Stimulated activated CD4-positive, alpha-beta T cell treated with anti-CD3 and anti-CD28 coated beads, Interleukin-4, amount 100 ng/mL, for 48 hours (primary cell): ENCODE measurements around the gene TLE3.

Experiments used
- DNase-seq, 2 donors: peaks; one replicate each; pipeline ENCODE4 v3.0.0-alpha.2; 2020; ENCODE audit warnings: low read depth in 2 of 2

Gene TLE3

DNA sequence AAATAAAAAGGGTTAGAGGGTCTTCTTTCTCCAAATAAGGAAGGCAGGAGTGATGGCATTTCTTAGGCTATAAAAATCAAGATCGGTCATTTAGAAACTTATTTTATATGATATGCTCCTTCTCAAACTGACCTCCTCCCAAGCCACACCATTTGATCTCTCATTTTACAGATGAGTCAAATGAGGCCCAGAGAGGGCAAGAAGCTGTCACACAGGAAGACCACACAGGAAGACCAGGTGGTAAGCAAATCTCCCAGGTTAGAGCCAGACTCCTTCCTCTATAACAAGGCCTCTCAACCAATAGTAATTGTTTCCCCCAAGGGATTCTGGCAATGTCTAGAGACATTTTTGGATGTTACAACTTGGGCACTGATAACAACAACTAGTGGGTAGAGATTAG, 13.8 kb downstream of the TLE3 start:
- no peak for DNase-seq

DNA sequence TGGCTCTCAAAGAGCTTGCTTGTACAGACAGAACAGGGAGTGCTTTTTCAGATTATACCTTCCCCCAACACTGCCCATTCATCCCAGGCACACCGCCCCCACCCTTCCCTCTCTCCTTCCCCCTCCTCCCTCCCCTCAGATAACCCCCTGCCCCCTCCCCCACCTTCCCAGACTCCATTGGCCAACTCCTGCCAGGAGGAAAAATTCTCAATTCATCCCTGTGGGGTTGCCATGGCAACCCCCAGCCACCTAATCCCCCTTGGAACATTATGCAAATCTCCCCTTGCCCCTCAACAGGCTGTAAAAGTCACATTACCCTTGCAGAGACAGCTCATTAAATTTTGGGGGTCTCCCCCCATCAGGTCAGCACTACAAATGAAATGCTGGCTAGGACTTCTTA, 14.3 kb downstream of the TLE3 start:
- no peak for DNase-seq

DNA sequence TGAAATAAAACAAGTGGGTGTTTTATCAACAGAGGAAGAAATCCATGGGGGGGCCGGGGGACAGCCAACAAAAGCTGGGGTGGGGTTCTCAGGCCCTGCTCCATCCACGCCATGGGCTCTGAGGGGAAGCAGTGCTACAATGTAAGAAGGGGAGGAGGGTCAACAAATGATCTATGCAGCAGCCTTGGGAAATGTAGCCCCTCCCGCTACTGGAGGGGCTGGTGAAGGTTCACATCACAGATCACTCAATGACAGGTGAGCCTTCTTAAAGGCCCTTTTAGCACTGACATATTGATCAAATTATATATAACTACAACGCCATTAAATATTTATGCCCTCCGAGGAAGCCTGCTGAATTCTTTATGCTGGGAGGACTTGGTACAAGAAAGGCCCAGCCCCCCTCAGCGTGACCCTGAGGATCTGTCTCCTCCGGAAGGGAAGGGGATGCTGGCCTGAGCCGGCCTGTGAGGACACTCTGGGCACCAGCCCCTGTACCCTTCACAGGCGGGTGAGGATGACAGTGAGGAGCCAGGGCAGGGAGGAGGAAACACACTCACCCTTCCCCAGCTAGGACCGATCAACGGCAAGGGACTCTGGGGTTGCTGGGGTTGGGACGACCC, 15.3 kb downstream of the TLE3 start:
- no peak for DNase-seq

DNA sequence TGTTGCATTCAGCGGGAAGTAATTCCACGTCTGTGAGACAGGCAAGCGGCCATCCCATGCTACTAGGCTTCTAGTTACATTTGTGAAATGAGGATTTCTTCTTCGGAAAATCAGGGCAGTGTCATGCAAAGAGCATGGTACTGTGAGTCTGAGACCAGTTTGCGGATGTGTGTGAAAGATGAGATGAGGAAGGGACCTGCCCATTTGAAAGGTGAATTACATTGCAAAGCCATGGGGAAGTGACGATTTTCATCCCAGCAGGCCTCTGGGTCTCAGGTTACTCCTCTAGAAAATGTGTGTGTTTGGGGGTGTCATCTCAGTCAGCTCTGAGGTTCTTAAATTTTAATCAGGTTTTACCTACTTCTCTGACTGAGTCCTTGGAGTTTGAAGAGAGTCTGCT, 16.1 kb downstream of the TLE3 start:
- no peak for DNase-seq

DNA sequence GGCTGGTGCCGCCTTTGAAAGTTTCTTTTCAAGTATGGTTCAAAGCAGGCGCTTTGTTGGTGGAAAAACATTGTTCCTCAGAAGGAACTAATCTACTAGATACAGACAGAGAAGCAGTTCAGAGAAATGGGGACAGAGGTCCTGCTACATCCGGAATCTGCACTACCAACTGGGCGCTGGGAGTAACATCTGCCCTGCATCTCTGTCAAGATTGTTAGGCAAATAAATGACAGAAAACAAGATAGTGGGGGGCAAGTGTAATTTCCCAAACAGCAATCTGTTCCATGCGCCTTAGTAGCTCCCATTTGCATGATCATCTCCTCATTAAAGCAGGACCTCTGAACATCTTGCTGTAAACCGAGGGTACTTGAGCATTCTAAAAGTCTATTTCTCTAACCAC, 17.4 kb downstream of the TLE3 start:
- DNase-seq: no peak

DNA sequence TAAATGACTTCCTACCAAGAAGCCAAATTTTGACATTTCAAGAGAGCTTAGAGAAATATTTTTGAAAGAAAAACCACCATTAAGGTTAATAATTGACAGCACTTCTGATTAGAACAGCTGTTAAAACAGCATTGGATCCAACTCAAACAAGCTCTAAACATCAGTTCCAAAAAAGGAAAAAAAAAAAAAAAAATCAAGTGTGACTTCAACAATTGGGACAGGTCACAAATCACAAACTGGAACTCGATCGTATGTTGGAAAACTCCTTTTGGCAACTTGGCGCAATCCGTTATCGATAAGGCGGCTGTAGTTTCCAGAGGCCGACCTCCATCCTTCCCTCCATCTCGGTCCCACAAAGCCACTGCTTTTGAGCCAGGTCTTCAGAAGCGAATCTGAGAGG, 17.8 kb downstream of the TLE3 start:
- DNase-seq: no peak

DNA sequence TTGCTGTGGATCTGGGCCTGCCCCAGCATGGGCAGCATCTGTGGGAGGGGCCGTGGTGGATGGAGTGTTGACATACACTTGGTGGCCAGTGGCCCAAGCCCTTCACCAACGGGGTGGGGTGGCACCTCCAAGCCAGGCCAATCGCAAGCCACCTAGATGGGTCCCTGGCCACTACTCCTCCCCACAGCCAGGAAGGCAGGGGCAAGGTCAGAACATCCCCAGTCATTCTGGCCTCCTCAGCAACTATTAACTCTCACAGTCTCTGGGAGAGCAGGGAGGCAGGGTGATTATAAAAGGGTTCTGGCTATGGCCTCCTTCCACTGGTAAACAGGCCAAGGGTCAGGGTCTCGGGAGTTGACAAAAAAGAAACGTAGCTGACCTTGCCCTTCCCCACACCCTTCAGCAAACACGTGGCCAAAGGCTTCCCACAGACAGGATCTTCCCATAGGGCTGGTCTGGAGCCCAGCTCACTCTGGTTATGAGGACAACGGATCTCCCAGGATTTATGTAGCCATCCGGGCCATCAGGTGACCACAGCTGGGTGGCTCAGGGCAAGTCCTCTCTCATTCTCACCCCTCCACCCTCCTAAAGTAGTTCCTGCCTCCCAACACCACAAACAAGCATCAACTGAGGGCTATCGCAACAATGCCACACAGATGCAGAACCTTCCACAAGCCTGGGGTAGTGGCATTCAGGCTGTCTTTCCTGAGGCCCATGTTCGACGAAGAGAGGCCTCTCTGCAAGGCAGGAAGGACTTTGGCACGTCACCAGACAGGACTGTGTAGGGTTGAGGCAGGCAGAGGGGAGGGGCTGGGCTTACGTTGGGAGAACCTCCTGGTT, 18.9 kb downstream of the TLE3 start:
- no peak for DNase-seq

DNA sequence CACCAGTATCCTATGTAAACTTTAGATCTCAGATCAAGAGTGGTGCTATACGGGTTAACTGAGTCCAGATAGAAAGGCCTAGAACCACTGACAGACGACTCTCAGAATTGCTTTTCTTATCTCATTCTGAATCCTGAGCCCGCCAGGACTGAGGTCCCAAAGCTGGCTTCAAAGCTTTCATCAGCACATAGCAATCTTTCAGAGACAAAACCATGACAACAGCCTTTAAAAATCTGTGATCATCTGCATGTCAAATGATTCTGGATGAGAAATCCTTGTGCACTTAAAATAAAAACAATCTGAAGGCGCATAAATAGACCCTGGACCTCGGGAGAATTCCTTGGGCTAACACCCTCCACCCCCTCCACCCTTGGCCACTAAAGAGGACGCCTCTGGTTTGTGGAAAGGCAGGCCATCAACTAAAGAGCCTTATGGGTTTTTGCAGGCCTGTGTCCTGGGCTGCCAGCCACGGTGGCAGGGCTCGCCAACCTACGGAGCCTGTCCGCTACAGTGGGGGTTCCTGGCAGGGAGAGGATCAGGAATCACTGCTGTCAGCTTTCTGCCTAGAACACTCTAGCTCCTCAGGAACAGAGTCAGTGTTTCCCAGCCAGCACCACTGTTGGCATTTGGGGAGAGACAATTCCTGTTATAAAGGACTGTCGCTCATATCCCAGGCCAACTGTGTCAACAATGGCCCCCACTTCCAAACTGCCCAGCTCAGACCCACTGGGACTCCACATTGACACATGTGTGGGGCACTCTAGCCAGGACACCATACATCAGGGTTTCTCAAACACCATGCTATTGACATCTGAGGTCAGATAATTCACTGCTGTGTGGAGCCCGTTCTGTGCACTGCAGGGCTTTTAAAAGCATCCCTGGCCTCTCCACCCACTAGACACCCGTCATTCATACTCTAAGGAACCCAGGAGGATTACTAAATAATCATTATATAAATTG, 20.2 kb downstream of the TLE3 start:
- DNase-seq: no peak

DNA sequence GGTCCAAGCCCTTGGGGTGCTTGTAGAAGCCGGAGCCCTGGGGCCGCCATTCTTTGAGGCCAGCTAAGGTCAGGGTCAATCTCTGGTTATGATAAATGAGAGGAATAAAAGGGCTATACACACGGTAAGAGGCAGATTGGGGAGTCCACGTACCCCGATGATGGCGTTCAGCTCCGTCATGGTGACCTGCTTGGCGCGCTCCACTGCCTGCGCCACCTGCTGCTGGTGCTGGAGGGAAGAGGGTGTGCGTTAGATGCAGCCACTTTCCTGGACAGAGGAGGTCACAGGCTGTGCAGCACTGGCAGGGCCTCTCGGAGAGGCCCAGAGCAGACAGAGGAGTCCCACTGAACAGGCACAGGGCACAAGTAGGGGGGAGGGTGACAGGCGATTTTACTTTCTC, 23.3 kb downstream of the TLE3 start:
- DNase-seq: no peak

DNA sequence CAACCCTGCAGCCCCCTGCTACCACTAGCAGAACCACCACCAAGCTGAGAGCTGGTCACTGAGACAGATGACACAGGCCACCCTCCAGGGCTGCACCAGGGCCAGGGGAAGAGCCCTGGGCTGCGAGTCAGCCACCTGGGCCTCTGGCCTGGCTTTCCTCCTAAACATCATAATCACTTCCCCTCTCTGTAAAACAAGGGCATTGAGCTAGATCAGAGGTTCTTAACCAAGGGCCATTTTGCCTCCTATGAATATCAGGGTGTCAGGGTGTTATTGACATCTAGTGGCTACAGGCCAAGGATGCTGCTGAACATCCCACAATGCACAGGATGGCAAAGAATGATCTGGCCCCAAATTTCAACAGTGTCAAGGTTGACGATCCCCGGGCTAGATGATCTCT, 25.2 kb downstream of the TLE3 start:
- DNase-seq: no peak

DNA sequence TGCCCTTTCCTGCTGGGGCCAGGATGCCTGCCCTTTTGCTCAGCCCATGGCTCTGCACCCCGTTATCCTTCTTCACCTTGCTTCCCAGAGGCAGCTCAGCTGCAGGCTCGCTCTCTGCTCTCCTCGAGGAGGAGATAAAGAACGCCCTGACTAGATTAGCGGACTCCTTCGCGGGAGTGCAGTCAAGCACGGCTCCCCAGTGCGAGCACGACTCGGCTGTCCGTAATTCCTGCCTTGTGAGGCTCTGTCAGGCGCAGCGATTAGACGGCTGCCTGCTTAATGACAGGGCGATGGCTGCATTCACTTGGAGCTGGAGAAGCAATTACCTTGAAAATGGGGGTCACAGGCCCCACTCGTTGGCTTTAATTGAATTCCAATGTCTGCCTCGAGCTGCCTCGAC, 25.9 kb downstream of the TLE3 start:
- no peak for DNase-seq

DNA sequence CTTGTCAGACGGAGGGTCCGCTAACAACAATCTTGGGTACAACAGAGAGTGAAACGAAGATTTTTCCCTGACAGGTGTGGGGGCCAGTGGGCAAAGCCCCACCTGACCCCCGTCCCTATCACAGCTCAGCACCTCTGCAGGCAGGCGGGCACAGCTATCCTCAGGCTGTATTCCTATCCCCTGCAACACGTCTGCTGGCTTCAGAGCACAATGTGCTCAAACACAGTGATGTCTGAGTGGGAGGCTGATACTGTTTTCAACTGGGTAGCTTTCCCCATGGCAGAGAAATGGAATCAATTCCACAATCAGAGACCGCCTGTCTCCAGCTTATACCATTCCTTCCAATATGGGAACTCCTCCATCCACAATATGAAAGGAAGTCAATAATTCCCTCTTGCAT, 28.0 kb downstream of the TLE3 start:
- no peak for DNase-seq

DNA sequence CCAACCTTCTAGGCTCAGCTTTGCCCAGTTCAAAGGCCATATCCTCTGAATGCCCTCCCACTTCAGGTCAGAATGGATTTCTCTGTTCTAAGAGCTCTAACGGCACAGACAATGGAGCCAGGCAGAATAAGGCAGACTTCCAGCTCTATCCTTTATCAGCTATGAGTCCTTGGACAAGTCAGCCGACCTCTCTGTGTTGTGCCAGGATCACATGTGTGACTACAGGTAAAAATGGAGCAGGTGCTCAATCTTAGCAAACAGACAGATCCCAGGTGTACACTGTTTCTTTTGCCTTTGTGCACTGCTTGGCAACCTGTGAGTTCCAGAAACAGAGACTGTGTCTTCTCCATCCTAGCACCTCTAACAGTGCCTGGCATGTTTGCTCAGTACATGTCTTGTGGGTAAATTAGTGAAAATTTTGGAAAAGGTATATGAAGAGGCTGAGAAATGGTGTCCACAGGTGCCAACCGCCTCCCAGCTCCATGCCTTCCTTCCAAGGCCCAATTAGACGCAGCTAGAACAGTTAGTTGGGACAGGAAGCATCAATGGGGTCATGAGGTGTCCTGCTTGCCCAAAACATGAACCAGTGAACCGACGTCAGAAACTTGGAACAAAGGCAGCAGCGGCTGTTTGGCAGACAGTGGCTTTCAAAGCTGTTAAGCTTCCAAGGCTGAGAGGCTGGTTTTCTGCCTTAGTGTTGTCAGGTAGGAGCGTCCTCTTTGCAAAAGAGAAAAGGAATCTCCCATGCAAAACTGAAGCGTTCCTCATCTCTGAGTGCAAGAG, 28.7 kb downstream of the TLE3 start:
- DNase-seq: no peak

DNA sequence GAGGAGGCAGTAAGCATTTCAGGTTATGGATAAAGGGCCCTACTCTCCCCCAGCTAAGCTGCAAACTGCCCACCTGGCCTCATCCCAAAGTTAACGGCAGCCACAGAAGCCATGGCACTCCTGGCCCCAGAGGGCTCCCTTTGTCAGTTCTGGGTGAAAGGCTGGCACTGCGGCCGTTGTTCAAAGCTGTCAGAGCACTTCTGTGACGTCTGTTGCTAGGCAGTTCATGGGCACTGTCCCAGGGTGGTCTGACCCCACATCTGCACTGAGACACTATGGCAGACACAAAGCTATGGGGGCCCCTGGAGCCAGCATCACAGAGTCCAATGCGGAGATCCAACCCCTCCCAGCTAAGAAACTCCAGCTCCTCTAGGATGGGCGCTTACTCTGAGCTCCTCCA, 30.0 kb downstream of the TLE3 start:
- no peak for DNase-seq

DNA sequence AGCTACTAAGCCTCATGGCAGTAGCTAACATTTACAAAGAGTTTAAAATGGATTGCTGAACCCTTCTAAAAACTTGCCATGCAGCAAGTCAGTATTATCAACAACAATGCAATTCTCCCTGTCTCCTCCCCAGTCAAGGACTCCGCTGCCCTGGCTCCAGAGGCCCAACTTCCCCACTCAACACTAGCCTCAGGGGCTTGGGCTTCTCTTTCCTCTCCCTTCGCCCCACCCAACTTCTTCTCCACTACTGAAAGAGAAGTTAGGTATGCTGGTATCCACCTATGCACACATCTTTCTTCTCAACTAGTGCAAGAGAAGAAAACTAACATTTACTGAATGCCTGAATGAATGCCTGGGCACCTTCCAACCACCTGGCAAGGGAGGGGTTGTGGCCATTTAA, 30.7 kb downstream of the TLE3 start:
- no peak for DNase-seq

DNA sequence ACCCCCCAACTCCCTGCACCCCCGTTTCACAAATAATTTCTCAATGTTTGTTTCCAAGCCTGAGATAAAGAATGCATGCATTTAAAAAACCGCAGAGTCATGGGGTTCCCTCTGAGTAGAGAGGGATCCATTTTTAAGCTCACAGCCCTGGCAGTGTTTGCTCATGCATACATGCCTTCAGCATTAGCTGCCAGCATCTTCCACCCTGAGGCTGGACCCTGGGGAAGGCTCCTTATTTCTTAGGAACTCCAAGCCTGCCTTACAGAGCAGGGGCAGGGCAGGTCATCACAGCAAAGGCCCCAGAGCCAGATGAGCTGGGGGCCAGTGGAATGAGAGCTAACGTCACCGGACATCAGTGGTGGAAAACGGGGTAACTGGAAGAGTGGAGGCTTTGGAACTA, 31.3 kb downstream of the TLE3 start:
- no peak for DNase-seq

DNA sequence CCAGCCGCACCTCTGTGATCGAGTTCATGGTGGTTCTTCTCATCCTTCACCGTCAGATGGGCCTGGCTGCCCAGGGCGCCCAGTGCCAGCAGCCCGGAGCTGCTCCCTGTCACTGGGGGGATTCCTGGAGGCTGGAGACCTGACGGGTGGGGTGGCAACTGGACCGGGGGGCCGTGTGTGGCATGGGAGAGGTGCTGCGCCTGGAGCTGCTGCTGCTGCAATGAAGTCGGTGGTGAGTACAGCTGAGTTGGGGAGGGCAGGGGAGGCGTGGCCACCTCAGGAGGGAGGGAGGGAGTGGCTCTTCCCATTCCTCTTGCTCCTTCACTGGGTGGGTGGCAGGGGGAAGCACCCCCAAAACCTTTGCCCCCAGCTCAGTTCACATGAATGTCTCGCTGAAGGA, 31.7 kb downstream of the TLE3 start:
- DNase-seq: no peak

DNA sequence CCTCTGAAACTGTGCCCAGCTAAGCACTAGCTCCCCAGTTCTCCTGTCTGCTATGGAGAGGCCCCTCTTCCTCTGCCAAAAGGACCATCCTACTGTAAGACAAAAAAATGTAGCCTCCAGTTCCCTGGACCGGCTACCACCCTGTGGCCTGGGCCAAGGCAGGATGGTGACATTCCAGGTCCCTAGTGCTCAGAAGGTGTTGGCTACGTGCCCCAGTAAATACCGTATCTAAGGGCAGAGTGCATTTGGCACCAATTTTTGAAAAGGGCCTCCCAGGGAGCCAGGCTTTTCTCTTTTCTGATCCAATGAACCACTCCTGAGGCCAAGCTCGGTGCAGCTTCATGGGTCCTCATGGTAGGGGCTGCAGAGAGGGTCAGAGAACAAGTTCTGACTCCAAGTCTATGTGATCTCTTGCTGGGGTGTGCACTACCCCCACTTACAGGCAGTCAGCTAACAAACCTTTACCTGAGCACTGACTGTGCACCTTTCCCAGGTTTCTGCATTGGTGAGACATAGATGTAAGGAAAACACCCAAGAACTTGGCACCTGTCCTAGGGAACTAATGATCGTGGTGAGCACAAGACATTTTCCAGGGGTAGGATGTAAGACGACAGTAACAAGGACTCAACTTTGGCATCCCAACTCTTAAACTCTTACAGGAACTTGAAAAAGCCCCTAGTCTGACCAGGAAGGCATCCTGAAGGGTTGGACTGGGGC, 32.6 kb downstream of the TLE3 start:
- no peak for DNase-seq

DNA sequence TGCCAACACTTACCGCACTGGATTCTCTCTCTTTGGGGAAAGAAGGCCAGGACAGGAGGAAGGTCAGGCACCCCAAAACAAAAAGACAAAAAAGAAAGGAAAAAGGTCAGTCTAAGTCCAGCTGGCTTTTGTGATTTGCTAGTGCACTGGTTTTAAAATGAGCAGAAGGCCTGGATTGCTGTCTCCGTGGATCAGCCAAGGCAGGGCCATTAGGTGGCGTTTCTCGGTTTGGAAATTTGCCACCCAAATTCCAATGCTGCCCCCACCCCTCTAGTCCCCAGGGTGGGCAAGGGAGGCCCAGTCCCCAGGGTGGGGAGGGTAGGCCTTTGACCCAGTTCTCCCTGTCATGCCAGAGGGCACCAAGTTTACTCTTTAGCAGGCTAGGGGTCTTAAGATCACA, 33.3 kb downstream of the TLE3 start:
- no peak for DNase-seq

DNA sequence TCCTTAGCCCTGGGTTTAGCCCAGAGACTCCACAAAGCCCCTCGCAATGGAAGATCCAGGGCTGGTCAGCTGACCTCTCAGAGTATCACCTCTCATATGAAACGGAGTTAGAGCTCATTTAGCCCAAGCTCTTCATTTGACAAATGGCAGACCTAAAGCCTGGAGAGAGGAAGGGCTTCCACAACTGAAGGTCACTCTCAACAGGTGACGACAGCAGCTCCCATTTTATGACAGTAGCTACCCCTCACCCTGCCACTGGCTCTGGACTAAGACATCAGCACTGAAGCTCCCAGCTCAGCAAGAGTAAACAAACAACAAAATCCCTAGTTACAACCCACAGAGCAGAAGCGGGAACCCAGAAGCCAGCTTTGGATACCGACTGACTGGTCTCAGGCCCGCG, 33.7 kb downstream of the TLE3 start:
- no peak for DNase-seq

DNA sequence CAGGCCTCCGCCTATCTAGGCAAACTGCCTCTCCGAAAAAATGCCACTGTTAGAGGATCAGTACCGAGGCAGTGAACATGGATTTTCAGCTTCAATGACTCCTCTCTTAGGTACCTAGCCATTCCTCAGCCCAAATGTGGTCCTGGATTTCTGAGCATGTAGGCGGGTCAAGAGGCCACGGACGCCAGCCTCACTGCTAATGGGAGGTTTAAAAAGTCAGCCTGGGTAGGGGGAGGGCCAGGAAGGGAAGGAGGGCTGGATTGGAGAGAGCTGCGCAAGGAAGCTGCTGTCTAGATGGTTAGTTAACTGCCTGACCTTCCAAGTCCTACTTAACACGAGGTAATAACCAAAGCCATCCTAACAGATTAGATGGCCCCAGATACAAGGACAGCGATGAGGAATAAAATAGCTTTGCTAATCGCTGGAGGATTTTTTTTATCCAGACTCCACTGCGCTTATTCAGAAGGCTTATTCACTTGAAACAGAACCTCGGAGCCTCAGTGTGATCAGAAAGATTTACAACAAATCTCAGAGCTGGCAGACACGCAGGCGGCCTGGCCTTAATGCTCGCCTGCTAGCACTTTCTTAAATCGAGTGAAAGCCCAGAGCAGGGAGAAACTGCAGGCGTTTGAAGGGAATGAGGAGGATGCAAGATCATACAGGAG, 34.3 kb downstream of the TLE3 start:
- no peak for DNase-seq
